Amniotic epithelial cell (primary cell): ENCODE results near the gene TRIOBP.
"Not testable (repeated sequence)": the region's sequence is repeated elsewhere in the genome, so short reads cannot be mapped to it uniquely, and the experiment has no call there.

Experiments used
- DNase-seq: peaks from one replicate; pipeline ENCODE4 v3.0.0-alpha.2; 2010; ENCODE audit warnings: low read depth

TRIOBP gene

GRCh38 chr22:37692627-37693285 lies 4.1 kb upstream of the TRIOBP start:
- no peak for DNase-seq

- not testable (repeated sequence) for DNase-seq
Observed at GRCh38 chr22:37694131-37694530, 2.7 kb upstream of the TRIOBP start.

GRCh38 chr22:37696260-37696656 lies 590 bp upstream of the TRIOBP start:
- DNase-seq: not testable (repeated sequence)

DNA sequence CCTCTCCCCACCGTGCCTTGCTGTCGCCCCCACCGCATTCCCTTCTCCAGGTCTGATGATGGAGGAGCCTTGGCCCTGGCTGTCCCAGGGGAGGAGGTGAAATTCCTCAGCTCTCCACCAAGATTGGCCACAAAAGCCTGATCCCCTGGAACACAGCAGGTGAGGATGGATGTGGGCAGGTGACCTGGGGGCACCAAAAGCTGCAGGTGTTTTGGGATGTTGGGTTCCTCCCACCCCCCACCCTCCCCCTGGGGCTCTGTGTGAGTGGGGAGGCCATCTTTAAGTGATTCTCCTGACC lies 639 bp downstream of the TRIOBP start:
- no peak for DNase-seq

DNA sequence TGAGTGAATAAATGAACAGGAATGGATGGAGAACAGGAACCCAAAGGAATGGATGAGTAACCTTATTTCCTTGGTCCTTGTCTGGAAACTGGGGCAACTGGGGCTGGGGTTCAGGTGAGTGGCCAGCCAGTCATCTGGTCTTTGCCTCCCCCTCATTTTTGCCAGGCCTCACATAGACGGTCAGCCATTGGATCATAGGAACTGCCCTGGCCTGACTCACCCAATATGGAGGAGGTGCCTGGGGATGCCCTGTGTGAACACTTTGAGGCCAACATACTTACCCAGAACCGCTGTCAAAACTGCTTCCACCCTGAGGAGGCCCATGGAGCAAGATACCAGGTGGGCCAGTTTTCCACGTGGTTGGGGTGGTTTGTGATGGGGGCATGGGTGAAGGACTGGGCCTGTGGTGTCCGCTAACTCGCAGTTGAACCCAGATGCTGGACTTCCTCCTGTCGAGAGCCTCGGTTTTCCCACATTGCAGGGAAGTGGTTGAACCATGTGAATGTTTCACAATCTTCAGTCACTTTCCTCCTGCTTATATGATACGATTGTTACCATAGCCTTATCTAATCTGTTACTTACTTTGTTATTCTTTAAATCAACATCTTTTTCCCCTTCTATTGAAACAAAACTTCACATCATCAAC lies 4.4 kb downstream of the TRIOBP start:
- DNase-seq: peak; percentile 74

DNA sequence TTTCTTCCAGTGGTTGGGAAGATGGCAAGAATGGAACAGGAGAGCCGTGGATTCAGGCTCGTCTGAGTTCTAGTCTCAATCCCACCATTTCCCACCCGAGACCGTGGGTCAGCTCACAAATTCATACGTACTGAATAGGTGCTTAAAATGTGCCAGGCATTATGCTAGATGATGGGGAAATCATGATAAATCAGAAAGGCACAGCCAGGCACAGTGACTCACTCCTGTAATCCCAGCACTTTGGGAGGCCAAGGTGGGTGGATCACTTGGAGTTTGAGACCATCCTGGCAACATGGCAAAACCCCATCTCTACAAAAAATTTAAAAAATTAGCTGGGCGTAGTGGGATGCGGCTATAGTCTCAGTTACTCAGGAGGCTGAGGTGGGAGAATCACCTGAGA lies 7.1 kb downstream of the TRIOBP start:
- peak; percentile 73 for DNase-seq

DNA sequence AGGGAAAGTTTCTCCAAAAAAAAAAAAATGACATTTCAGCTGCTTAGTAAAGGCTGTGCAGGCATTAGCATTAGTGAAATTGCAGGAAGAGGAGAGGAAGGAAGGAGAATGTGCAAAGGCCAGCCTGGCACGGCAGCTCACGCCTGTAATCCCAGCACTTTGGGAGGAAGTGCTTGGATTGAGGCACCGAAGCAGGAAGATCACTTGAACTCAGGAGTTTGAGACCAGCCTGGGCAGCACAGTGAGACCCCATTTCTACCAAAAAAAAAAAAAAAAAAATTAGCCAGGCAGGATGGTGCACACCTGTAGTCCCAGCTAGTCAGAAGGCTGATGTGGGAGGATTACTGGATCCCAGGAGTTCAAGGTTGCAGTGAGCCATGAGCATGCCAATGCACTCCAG lies 7.8 kb downstream of the TRIOBP start:
- DNase-seq: no peak

DNA sequence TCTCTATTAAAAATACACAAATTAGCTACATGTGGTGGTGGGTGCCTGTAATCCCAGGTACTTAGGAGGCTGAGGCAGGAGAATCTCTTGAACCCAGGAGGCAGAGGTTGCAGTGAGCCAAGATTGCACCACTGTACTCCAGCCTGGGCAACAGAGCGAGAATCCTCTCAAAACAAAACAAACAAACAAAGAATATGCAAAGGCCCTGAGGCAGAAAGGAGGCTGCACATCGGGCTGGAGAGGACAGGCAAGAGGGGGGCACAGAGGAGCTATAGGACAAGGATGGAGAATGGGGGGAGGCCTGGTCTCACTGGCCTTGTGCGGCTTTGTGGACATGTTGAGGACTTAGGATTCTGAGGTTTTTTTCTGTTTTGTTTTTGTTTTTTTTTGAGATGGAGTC lies 8.4 kb downstream of the TRIOBP start:
- no peak for DNase-seq

DNA sequence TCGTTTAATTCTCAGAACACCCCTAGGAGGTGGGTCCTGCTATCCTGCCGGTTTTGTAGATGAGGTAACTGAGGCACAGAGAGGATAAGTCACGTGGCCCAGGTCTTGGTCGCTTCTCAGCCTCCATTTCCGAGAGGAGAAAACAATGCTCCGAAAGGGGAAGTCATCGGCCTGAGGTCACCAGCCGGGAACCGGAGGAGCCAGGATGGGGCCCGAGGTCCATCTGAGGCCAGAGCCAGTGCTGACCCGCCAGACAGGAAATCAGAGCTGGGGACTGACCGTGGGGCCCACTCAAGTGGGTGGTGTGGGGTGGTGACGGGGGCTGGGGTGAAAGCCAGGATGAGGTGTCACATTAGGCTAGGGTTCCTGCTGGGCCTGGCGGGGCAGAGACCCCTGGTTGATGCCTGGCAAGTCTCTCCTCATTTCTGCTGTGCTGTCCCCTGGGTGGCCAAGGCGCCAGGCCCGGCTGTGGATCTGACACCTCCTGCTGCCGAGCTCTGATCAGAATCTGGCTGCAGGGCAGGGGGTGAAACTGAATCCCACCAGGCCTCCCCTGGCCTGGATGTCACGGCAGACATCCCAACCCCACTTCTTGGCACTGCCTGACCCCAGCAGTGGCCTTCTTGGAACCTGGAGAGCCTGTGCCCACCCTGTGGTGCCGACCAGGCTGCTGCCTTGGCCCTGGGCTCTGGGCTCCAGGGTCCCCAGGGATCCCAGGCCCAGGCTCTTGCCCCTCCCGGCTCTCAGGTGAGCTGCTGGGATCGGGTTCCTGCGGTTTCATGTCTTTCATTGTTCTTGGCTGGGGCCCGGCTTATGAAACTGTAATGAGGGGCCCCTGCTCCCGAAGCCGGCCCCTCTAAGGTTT lies 12.0 kb downstream of the TRIOBP start:
- DNase-seq: no peak

DNA sequence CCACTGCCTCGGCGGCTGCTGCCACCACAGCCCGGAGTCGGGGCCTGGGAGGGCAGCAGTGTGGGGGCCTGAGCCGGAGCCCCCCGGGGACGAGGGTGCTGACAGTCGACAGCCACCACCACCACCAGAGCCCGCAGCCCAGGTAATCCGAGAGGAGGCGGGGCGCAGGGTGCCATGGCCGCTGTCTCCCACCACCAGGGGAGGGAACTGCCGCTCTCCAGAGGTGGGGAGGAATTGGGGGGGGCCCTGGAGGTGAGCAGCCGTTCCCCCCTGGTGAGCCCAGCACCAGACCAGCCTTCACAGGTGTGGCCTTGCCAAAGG lies 12.6 kb downstream of the TRIOBP start:
- DNase-seq: no peak

DNA sequence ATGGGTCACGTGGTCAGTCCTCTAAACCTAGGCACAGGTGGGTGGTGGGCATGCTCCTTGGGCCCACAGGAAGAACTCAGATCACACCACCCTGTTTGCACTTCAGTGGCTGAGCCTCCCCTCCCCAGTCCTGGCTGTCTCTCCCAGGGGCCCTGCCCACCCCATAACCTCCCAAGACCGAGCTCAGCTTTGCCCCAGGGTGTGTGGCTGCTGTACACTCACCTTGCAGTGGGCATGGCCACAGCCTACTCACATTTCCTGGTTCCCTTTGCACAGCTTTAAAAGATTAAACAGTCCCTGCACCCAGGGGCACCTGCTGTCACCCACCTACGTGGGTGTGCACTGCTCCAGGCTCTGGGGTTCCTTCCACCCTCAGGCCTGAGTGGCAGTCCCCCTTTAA lies 13.8 kb downstream of the TRIOBP start:
- DNase-seq: no peak

GRCh38 chr22:37711490-37711889 lies 14.6 kb downstream of the TRIOBP start:
- DNase-seq: no peak

DNA sequence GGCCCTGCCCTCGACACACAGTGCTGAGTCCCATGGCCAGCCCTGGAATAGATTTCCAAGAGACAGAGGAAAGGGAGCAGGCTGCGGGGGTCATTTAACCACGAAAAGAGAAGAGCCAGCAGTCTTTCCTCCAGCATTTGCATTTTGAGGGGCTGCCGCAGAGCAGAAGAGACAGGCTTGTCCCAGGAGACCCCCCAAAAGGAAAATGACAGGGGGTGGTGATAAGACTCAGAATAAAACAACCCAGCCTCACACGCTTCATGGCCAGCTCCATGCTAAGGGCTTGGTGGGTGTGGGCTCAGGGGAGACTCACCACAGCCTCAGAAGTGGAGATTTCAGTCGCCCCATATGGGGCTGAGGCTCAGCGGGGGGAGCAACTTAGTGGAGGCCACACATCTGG lies 16.9 kb downstream of the TRIOBP start:
- DNase-seq: no peak

DNA sequence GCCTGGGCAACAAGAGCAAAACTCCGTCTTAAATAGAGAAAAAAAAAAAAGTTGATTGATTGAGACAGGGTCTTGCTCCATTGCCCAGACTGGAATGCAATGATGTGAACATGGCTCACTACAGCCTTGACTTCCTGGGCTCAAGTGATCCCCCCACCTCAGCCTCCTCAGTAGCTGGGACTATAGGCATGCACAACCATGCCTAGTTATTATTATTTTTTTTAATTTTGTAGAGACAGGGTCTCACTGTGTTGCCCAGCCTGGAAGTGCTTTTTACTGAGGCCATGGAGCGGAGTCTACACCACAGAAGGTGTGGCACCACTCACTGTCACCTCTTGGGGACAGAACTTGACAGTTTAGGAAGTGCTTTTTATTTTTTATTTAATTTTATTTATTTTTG lies 17.8 kb downstream of the TRIOBP start:
- DNase-seq: no peak

DNA sequence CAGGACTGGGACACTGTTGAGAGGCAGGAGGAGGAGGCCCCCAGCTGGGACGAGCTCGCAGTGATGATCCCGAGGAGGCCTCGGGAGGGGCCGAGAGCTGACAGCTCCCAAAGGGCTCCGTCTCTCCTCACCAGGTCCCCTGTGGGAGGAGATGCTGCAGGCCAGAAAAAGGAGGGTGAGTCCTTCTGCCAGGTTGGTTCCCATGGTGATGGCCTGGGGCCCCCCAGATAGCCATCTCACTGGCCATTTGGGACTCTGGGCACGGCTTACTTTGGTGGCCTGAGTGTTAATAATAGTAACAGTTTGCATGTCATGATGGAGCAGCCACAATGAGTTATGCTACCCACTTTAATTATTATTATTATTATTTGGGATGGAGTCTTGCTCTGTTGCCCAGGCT lies 18.9 kb downstream of the TRIOBP start:
- no peak for DNase-seq

GRCh38 chr22:37716708-37717107 lies 19.9 kb downstream of the TRIOBP start:
- DNase-seq: peak; percentile 76

DNA sequence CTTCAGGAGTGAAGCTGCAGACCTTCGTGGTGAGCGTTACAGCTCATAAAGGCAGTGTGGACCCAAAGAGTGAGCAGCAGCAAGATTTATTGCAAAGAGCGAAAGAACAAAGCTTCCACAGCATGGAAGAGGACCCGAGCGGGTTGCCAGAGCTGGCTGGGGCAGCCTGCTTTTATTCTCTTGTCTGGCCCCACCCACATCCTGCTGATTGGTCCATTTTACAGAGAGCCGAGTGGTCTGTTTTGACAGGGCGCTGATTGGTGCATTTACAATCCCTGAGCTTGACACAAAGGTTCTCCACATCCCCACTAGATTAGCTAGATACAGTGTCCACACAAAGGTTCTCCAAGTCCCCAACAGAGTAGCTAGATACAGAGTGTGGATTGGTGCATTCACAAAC lies 20.4 kb downstream of the TRIOBP start:
- not testable (repeated sequence) for DNase-seq

DNA sequence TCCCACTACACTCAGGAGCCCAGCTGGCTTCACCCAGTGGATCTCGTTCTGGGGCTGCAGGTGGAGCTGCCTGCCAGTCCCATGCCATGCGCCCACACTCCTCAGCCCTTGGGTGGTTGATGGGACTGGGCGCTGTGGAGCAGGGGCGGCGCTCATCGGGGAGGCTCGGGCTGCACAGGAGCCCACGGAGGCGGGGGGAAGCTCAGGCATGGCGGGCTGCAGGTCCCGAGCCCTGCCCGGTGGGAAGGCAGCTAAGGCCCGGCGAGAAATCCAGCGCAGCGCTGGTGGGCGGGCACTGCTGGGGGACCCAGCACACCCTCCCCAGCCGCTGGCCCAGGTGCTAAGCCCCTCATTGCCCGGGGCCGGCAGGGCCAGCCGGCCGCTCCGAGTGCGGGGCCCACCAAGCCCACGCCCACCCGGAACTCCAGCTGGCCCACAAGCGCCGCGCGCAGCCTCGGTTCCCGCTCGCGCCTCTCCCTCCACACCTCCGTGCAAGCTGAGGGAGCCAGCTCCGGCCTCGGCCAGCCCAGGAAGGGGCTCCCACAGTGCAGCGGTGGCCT lies 21.0 kb downstream of the TRIOBP start:
- not testable (repeated sequence) for DNase-seq

DNA sequence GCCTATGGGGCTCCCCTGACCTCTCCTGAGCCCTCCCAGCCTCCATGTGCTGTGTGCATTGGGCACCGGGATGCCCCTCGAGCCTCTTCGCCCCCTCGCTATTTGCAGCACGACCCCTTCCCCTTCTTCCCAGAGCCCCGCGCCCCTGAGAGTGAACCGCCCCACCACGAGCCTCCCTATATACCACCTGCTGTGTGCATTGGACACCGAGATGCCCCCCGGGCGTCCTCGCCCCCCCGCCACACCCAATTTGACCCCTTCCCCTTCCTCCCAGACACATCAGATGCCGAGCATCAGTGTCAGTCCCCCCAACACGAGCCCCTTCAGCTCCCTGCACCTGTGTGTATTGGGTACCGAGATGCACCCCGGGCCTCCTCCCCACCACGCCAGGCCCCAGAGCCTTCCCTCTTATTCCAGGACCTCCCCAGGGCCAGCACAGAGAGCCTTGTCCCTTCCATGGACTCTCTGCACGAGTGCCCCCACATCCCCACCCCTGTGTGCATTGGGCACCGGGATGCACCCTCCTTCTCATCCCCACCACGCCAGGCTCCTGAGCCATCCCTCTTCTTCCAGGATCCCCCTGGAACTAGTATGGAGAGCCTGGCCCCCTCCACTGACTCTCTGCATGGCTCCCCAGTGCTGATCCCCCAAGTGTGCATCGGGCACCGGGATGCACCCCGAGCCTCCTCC lies 28.8 kb downstream of the TRIOBP start:
- no peak for DNase-seq

GRCh38 chr22:37726241-37726887 lies 29.5 kb downstream of the TRIOBP start:
- peak; percentile 66 for DNase-seq

DNA sequence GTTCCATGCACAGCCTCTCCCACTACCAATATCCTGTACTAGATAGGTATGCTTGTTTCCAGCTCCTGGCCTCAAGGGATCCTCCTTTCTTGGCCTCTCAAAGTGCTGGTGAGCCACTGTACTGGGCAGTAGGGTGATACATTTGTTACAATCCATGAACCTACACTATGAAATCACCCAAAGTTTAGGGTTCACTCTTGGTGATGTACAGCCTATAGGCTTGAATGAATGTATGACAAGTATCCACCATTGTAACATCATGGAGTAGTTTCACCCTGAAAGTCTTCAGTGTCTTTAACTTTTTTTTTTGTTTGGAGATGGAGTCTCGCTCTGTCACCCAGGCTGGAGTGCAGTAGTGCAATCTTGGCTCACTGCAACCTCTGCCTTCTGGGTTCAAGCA lies 31.8 kb downstream of the TRIOBP start:
- DNase-seq: no peak
